Astrocyte (in vitro differentiated cells and primary cell): ENCODE measurements around the gene PRICKLE1. TPM values are rescaled to one million over a fixed set of nuclear protein-coding genes. Genes with fewer than 3 reads are reported as not detected.

Experiments
- DNase-seq: peaks from one replicate; pipeline ENCODE4 v3.0.0-alpha.2; 2010; ENCODE audit warnings: low read depth
- FAIRE-seq: peaks from 2 replicates; lab custom pipeline; 2011; peaks lifted over from hg19 to GRCh38; lab: Jason Lieb, UNC
- H2AFZ ChIP-seq: 2 replicates; pipeline ENCODE4 v1.6.0; 2012; ENCODE audit warnings: low read depth, low read length, inconsistent platforms
- H3K27ac ChIP-seq: 2 replicates; pipeline ENCODE4 v1.5.1; 2011; ENCODE audit warnings: low read depth, low read length, inconsistent platforms
- H3K27me3 ChIP-seq: 2 replicates; pipeline ENCODE4 v1.6.0; 2011; ENCODE audit warnings: low read length, inconsistent platforms; ENCODE audit not compliant: insufficient read depth
- H3K36me3 ChIP-seq: 2 replicates; pipeline ENCODE4 v1.5.1; 2011; ENCODE audit warnings: low read length, inconsistent platforms; ENCODE audit not compliant: insufficient read depth
- H3K4me1 ChIP-seq: 2 replicates; pipeline ENCODE4 v1.5.1; 2011; ENCODE audit warnings: low read length, inconsistent platforms; ENCODE audit not compliant: insufficient read depth
- H3K4me2 ChIP-seq: 2 replicates; pipeline ENCODE4 v1.6.0; 2012; ENCODE audit warnings: low read length, inconsistent platforms
- H3K4me3 ChIP-seq: 2 replicates; pipeline ENCODE4 v1.5.1; 2011; ENCODE audit warnings: low read depth, mild to moderate bottlenecking, low read length, inconsistent platforms; ENCODE audit not compliant: insufficient read depth
- H3K79me2 ChIP-seq: 2 replicates; pipeline ENCODE4 v1.6.0; 2012; ENCODE audit warnings: mild to moderate bottlenecking, low read length, inconsistent platforms; ENCODE audit not compliant: insufficient read depth
- H3K9ac ChIP-seq: 2 replicates; pipeline ENCODE4 v1.6.0; 2012; ENCODE audit warnings: mild to moderate bottlenecking, low read length, inconsistent platforms
- H3K9me3 ChIP-seq: 2 replicates; pipeline ENCODE4 v1.5.1; 2012; ENCODE audit warnings: low read depth, mild to moderate bottlenecking, low read length, inconsistent platforms; ENCODE audit not compliant: insufficient read depth
- H4K20me1 ChIP-seq: 2 replicates; pipeline ENCODE4 v1.6.0; 2012; ENCODE audit warnings: low read length, inconsistent platforms; ENCODE audit not compliant: insufficient read depth
- H3K27ac Mint-ChIP-seq: one replicate; pipeline ENCODE4 v1.8.0; 2021; ENCODE audit warnings: mild to moderate bottlenecking, mixed read lengths; ENCODE audit not compliant: unreplicated experiment
- H3K27me3 Mint-ChIP-seq: one replicate; pipeline ENCODE4 v1.8.0; 2021; ENCODE audit warnings: low read depth, mixed read lengths; ENCODE audit not compliant: unreplicated experiment
- H3K36me3 Mint-ChIP-seq: one replicate; pipeline ENCODE4 v1.8.0; 2021; ENCODE audit warnings: low read depth, mixed read lengths; ENCODE audit not compliant: unreplicated experiment
- H3K4me1 Mint-ChIP-seq: one replicate; pipeline ENCODE4 v1.8.0; 2021; ENCODE audit warnings: low read depth, mixed read lengths; ENCODE audit not compliant: unreplicated experiment
- H3K4me3 Mint-ChIP-seq: one replicate; pipeline ENCODE4 v1.8.0; 2021; ENCODE audit warnings: mild to moderate bottlenecking, moderate library complexity, mixed read lengths; ENCODE audit not compliant: unreplicated experiment
- H3K9me3 Mint-ChIP-seq: one replicate; pipeline ENCODE4 v1.8.0; 2021; ENCODE audit warnings: mild to moderate bottlenecking, mixed read lengths; ENCODE audit not compliant: unreplicated experiment
- CTCF ChIP-seq: IDR thresholded peaks from 2 replicates; pipeline ENCODE4 v1.5.1; 2011; ENCODE audit warnings: low read depth, mild to moderate bottlenecking, inconsistent platforms, low read length, moderate library complexity; ENCODE audit not compliant: insufficient read depth
- EZH2 ChIP-seq: IDR thresholded peaks from 2 replicates; pipeline ENCODE4 v1.6.1; 2012; ENCODE audit warnings: mild to moderate bottlenecking, low read length, inconsistent platforms; ENCODE audit not compliant: insufficient read depth
- total RNA-seq: library from RNA; stranded (reverse); gene quantifications from 2 replicates; pipeline ENCODE4 v1.2.1, GENCODE V29; 2021

The PRICKLE1 gene
- total RNA-seq, 1 donor from 2014 or later, result 34.9 TPM

GRCh38 chr12:42490261-42490842 lies 99.2 kb downstream of the PRICKLE1 start:
- DNase-seq (no peak), FAIRE-seq (no peak)
- Histone ChIP-seq H3K9me3 (no peaks in the 10 kb centered on the region), H3K79me2 (peaks cover 67% of the 10 kb centered on the region), H3K4me2 (no peak overlapping the region), H4K20me1 (peaks cover 71% of the 10 kb centered on the region), H3K36me3 (no peaks in the 10 kb centered on the region), H3K27ac (no peak overlapping the region), H3K9ac (no peak overlapping the region), H3K27me3 (no peaks in the 10 kb centered on the region), H3K4me1 (no peaks in the 10 kb centered on the region), H2AFZ (no peak overlapping the region), H3K4me3 (no peak overlapping the region)
- Mint-ChIP-seq H3K27ac (peak overlapping the region; percentile 83), H3K36me3 (peaks cover 16% of the 10 kb centered on the region), H3K4me3 (peak overlapping the region; percentile 62), H3K27me3 (peaks cover 15% of the 10 kb centered on the region), H3K9me3 (peaks cover 1% of the 10 kb centered on the region), H3K4me1 (peaks cover 9% of the 10 kb centered on the region)
- TF ChIP-seq CTCF, result no peak
- TF ChIP-seq EZH2, result no peak

- H4K20me1 ChIP-seq, result peaks cover 72% of the 10 kb centered on the region
- no peak overlapping the region for H3K4me3 ChIP-seq
- H3K27ac Mint-ChIP-seq, result no peak overlapping the region
- peaks cover 23% of the 10 kb centered on the region for H3K4me1 Mint-ChIP-seq
- H3K4me1 ChIP-seq, result peaks cover 11% of the 10 kb centered on the region
- peaks cover under 1% of the 10 kb centered on the region for H3K9me3 Mint-ChIP-seq
- H3K79me2 ChIP-seq, result peaks cover 77% of the 10 kb centered on the region
- no peak for TF ChIP-seq EZH2
- TF ChIP-seq CTCF, result no peak
- DNase-seq, result no peak
- no peak overlapping the region for H2AFZ ChIP-seq
- H3K27me3 Mint-ChIP-seq, result peaks cover 15% of the 10 kb centered on the region
- FAIRE-seq, result no peak
- H3K9me3 ChIP-seq, result no peaks in the 10 kb centered on the region
- H3K36me3 ChIP-seq, result no peaks in the 10 kb centered on the region
- no peak overlapping the region for H3K4me2 ChIP-seq
- H3K4me3 Mint-ChIP-seq, result no peak overlapping the region
- H3K27ac ChIP-seq, result no peak overlapping the region
- no peaks in the 10 kb centered on the region for H3K27me3 ChIP-seq
- peaks cover 8% of the 10 kb centered on the region for H3K36me3 Mint-ChIP-seq
- H3K9ac ChIP-seq, result no peak overlapping the region
Measured at GRCh38 chr12:42486407-42486806, 103.1 kb downstream of the PRICKLE1 start.

GRCh38 chr12:42485823-42486222 lies 103.7 kb downstream of the PRICKLE1 start:
- TF ChIP-seq CTCF (no peak), EZH2 (no peak)

More at GRCh38 chr12:42485823-42486222, 103.7 kb downstream of the PRICKLE1 start:
- Mint-ChIP-seq H3K9me3 (no peaks in the 10 kb centered on the region), H3K27ac (no peak overlapping the region), H3K4me1 (peaks cover 26% of the 10 kb centered on the region), H3K36me3 (peaks cover 8% of the 10 kb centered on the region), H3K27me3 (peaks cover 15% of the 10 kb centered on the region), H3K4me3 (no peak overlapping the region)
- H3K79me2 ChIP-seq, result peaks cover 82% of the 10 kb centered on the region
- DNase-seq, result no peak
- no peaks in the 10 kb centered on the region for H3K36me3 ChIP-seq
- no peak overlapping the region for H3K9ac ChIP-seq
- FAIRE-seq, result no peak
- no peak overlapping the region for H3K4me3 ChIP-seq
- H4K20me1 ChIP-seq, result peaks cover 74% of the 10 kb centered on the region
- H3K27me3 ChIP-seq, result no peaks in the 10 kb centered on the region
- no peak overlapping the region for H3K4me2 ChIP-seq
- peaks cover 14% of the 10 kb centered on the region for H3K4me1 ChIP-seq
- no peaks in the 10 kb centered on the region for H3K9me3 ChIP-seq
- H3K27ac ChIP-seq, result no peak overlapping the region
- H2AFZ ChIP-seq, result no peak overlapping the region
